GM21619 (cell line): Measurements from ENCODE around the gene KLK14.

ENCODE experiments used
- ATAC-seq: cut with Tn5 transposase; IDR thresholded peaks from one replicate; pipeline ENCODE4 v1.9.1; 2021; ENCODE audit not compliant: unreplicated experiment

KLK14 gene

GRCh38 chr19:51047031-51047335 lies 35.7 kb downstream of the KLK14 start:
- no peak for ATAC-seq

- no peak for ATAC-seq
Observed at GRCh38 chr19:51044327-51044726, 38.4 kb downstream of the KLK14 start.

GRCh38 chr19:51043497-51043896 lies 39.2 kb downstream of the KLK14 start:
- ATAC-seq = no peak

- no peak for ATAC-seq
Observed at GRCh38 chr19:51040151-51040550, 42.5 kb downstream of the KLK14 start.

- ATAC-seq = no peak
Observed at GRCh38 chr19:51036519-51036918, 46.2 kb downstream of the KLK14 start.

GRCh38 chr19:51034704-51035103 lies 48.0 kb downstream of the KLK14 start, which contains the start of gene KLK12:
Gene KLK12 (minus strand): TSS chr19:51035002. CDS start chr19:51034621, 381 bp downstream.
- ATAC-seq = no peak

- ATAC-seq = no peak
Observed at GRCh38 chr19:51031880-51032225, 50.8 kb downstream of the KLK14 start.

- ATAC-seq = no peak
Observed at GRCh38 chr19:51031220-51031879, 51.3 kb downstream of the KLK14 start.

- ATAC-seq = no peak
Observed at GRCh38 chr19:51030631-51031030, 52.1 kb downstream of the KLK14 start.

- no peak for ATAC-seq
Observed at GRCh38 chr19:51029718-51030117, 53.0 kb downstream of the KLK14 start.
